IPS-15b (cell line): ENCODE results near the gene EIF2D.
"Not testable (repeated sequence)": the region's sequence is repeated elsewhere in the genome, so short reads cannot be mapped to it uniquely, and the experiment has no call there.

Experiments
- H3K27me3 ChIP-seq: one replicate; pipeline ENCODE4 v1.6.1; 2013; ENCODE audit warnings: low read length; ENCODE audit not compliant: control insufficient read depth, insufficient read depth
- H3K36me3 ChIP-seq: one replicate; pipeline ENCODE4 v1.6.1; 2013; ENCODE audit warnings: low read length; ENCODE audit not compliant: control insufficient read depth, insufficient read depth
- H3K4me1 ChIP-seq: one replicate; pipeline ENCODE4 v1.6.1; 2013; ENCODE audit warnings: mild to moderate bottlenecking, low read length; ENCODE audit not compliant: control insufficient read depth, insufficient read depth
- H3K4me3 ChIP-seq: one replicate; pipeline ENCODE4 v1.5.1; 2013; ENCODE audit warnings: low read depth, low read length
- H3K9ac ChIP-seq: one replicate; pipeline ENCODE4 v1.6.1; 2013; ENCODE audit warnings: low read depth, mild to moderate bottlenecking, low read length
- H3K9me3 ChIP-seq: one replicate; pipeline ENCODE4 v1.6.1; 2013; ENCODE audit warnings: mild to moderate bottlenecking, low read length; ENCODE audit not compliant: control insufficient read depth, insufficient read depth

Gene EIF2D

GRCh38 chr1:206634365-206635079 lies 22.3 kb upstream of the EIF2D start:
- peaks cover 28% of the 10 kb centered on the region for H3K27me3 ChIP-seq

DNA sequence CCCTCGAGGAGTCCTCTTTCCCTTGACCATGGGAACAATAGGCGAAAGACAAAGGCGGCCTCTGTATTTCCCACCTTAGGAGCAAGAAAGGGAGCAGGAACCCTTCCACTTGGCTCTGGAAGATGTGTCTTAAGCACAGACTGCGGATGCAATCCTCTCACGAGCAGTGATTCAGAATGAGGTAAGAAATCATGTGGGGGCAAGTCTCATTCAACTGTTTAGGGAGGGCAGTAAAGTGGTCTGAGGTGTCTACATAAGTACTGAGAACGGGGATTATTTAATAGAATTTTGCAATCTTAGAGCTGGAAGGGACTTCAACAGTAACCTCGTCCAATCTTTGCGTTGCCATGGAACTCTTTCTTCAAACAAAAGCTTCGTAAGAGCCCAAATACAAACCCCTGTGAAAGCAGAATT lies 21.4 kb upstream of the EIF2D start:
- Histone ChIP-seq H3K27me3 (peaks cover 31% of the 10 kb centered on the region), H3K9ac (no peak overlapping the region), H3K36me3 (no peaks in the 10 kb centered on the region), H3K4me3 (no peak overlapping the region), H3K9me3 (no peaks in the 10 kb centered on the region), H3K4me1 (peaks cover 19% of the 10 kb centered on the region)

More at GRCh38 chr1:206634365-206635079, 22.3 kb upstream of the EIF2D start:
- no peaks in the 10 kb centered on the region for H3K9me3 ChIP-seq
- H3K36me3 ChIP-seq = no peaks in the 10 kb centered on the region
- peaks cover 19% of the 10 kb centered on the region for H3K4me1 ChIP-seq
- no peak overlapping the region for H3K9ac ChIP-seq
- peak overlapping the region; percentile 83 for H3K4me3 ChIP-seq

- H3K4me3 ChIP-seq = no peak overlapping the region
- no peak overlapping the region for H3K9ac ChIP-seq
- H3K4me1 ChIP-seq = peaks cover 14% of the 10 kb centered on the region
- no peaks in the 10 kb centered on the region for H3K9me3 ChIP-seq
- H3K27me3 ChIP-seq = peaks cover 20% of the 10 kb centered on the region
- no peaks in the 10 kb centered on the region for H3K36me3 ChIP-seq
Measured at GRCh38 chr1:206631085-206631509, 18.8 kb upstream of the EIF2D start.

DNA sequence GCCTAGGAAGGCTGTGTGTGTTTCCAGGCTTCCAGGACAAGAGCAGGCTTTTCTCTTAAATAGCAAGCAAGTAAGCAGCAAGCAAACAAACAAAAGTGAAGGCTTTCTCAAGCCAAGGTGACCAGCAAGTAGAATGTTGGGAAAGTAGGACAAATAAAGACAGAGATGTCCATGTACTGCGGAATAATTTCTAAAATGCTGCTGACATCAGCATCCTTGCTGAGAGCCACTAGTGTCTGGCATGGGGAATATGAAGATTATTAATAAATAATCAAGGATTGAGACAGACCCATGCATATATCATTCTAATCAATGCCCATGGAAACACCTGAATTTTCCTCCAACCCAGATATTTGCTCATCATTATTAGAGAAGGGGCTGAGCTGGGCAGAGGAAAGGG lies 16.7 kb upstream of the EIF2D start:
- Histone ChIP-seq H3K4me3 (no peak overlapping the region), H3K27me3 (peaks cover 16% of the 10 kb centered on the region), H3K36me3 (no peaks in the 10 kb centered on the region), H3K4me1 (peaks cover 8% of the 10 kb centered on the region), H3K9me3 (no peaks in the 10 kb centered on the region), H3K9ac (no peak overlapping the region)

DNA sequence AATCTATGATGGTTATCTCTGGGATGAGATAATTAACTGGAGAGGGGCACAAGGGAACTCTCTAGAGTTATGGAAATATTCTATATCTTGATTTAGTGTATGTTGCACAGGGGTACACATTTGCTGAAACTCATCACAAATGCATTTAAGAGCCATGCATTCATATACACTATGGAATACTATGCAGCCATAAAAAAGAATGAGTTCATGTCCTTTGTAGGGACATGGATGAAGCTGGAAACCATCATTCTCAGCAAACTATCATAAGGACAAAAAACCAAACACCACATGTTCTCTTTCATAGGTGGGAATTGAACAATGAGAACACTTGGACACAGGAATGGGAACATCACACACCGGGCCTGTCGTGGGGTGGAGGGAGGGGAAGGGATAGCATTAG lies 14.1 kb upstream of the EIF2D start:
- not testable (repeated sequence) for H3K4me3 ChIP-seq, H3K4me1 ChIP-seq, H3K9me3 ChIP-seq, H3K36me3 ChIP-seq, H3K9ac ChIP-seq, H3K27me3 ChIP-seq

DNA sequence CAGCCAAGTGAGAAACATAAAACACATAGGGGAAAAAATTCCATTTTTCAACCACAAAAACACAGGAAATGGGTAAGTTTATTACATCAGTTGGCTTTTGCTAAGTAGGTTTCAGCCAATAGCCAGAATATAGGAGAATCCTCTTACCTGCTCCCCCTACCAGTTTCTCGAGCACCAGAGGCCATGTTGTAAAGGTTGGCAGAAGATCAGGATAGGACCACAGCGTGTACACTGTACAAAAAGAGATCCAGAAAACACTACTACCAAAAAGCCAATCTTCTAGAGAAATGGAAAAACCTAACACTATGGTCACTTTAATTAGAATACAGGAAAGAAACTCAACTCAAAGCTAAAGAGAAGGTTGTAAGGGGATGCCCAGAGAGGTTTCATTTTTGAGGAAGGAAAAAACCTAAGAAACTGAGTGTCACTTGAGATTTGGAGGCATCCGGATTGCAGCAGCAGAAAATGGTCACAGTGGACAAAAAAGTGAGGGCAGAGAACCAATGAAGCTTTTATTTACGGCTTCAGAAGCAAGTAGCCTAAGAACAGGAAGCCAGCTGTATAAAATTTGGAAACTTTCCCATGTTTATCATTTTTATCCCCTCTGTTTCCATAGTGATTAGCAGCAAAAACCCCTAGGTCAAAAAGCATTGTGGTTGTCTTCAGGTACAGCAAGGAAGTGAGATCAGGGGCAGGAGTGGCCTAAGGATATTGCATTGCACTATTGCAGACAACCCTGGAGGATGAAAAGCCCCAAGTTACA lies 2.9 kb downstream of the EIF2D start:
- H3K4me1 ChIP-seq = peaks cover 4% of the 10 kb centered on the region
- no peak overlapping the region for H3K9ac ChIP-seq
- no peaks in the 10 kb centered on the region for H3K36me3 ChIP-seq
- H3K9me3 ChIP-seq = no peaks in the 10 kb centered on the region
- H3K4me3 ChIP-seq = no peak overlapping the region
- no peaks in the 10 kb centered on the region for H3K27me3 ChIP-seq

- Histone ChIP-seq H3K36me3 (no peaks in the 10 kb centered on the region), H3K27me3 (no peaks in the 10 kb centered on the region), H3K4me3 (no peak overlapping the region), H3K4me1 (peaks cover 4% of the 10 kb centered on the region), H3K9ac (no peak overlapping the region), H3K9me3 (no peaks in the 10 kb centered on the region)
Measured at GRCh38 chr1:206608108-206608698, 4.1 kb downstream of the EIF2D start.

- H3K4me3 ChIP-seq = no peak overlapping the region
- H3K9me3 ChIP-seq = no peaks in the 10 kb centered on the region
- no peaks in the 10 kb centered on the region for H3K27me3 ChIP-seq
- peaks cover 7% of the 10 kb centered on the region for H3K36me3 ChIP-seq
- no peak overlapping the region for H3K9ac ChIP-seq
- peaks cover 4% of the 10 kb centered on the region for H3K4me1 ChIP-seq
Measured at GRCh38 chr1:206606867-206607266, 5.4 kb downstream of the EIF2D start.

GRCh38 chr1:206604861-206605260 lies 7.4 kb downstream of the EIF2D start:
- no peaks in the 10 kb centered on the region for H3K27me3 ChIP-seq
- H3K9ac ChIP-seq = no peak overlapping the region
- H3K36me3 ChIP-seq = peaks cover 13% of the 10 kb centered on the region
- no peaks in the 10 kb centered on the region for H3K9me3 ChIP-seq
- no peak overlapping the region for H3K4me3 ChIP-seq
- no peaks in the 10 kb centered on the region for H3K4me1 ChIP-seq

GRCh38 chr1:206600527-206600926 lies 11.7 kb downstream of the EIF2D start:
- H3K36me3 ChIP-seq = peaks cover 35% of the 10 kb centered on the region
- no peak overlapping the region for H3K9ac ChIP-seq
- no peaks in the 10 kb centered on the region for H3K27me3 ChIP-seq
- no peak overlapping the region for H3K4me3 ChIP-seq
- H3K9me3 ChIP-seq = no peaks in the 10 kb centered on the region
- no peaks in the 10 kb centered on the region for H3K4me1 ChIP-seq

- H3K4me3 ChIP-seq = no peak overlapping the region
- no peaks in the 10 kb centered on the region for H3K4me1 ChIP-seq
- no peaks in the 10 kb centered on the region for H3K27me3 ChIP-seq
- H3K9ac ChIP-seq = no peak overlapping the region
- peaks cover 43% of the 10 kb centered on the region for H3K36me3 ChIP-seq
- no peaks in the 10 kb centered on the region for H3K9me3 ChIP-seq
Measured at GRCh38 chr1:206596319-206596666, 16.0 kb downstream of the EIF2D start.
